Liver (tissue), 9 donors: ENCODE measurements around the gene FBXO21. TPM values are rescaled to one million over a fixed set of nuclear protein-coding genes. Genes with fewer than 3 reads are reported as not detected.
"Not testable (repeated sequence)": the region's sequence is repeated elsewhere in the genome, so short reads cannot be mapped to it uniquely, and the experiment has no call there.

ENCODE experiments used
- DNase-seq: peaks from one replicate; pipeline ENCODE4 v3.0.0-alpha.2; 2017; ENCODE audit warnings: low spot score
- H3K27ac ChIP-seq, 2 donors: one replicate each; pipeline ENCODE4 v1.7.0; 2013; ENCODE audit warnings: inconsistent platforms in 2 of 2, low read length in 2 of 2, control low read depth in 1 of 2, low read depth in 1 of 2, mild to moderate bottlenecking in 1 of 2
- H3K27me3 ChIP-seq, 4 donors: one replicate each; pipeline versions ENCODE4 v1.6.1 to v1.7.0; 2013; ENCODE audit warnings: low read length in 3 of 4, inconsistent platforms in 1 of 4, mild to moderate bottlenecking in 1 of 4, moderate library complexity in 1 of 4; ENCODE audit not compliant: control insufficient read depth in 4 of 4, insufficient read depth in 4 of 4
- H3K36me3 ChIP-seq, 4 donors: one replicate each; pipeline versions ENCODE4 v1.6.1 to v1.7.0; 2013; ENCODE audit warnings: low read length in 3 of 4, mild to moderate bottlenecking in 3 of 4, low read depth in 1 of 4, moderate library complexity in 1 of 4; ENCODE audit not compliant: control insufficient read depth in 4 of 4, insufficient read depth in 3 of 4
- H3K4me1 ChIP-seq, 4 donors: one replicate each; pipeline versions ENCODE4 v1.6.1 to v1.7.0; 2013; ENCODE audit warnings: low read length in 3 of 4, mild to moderate bottlenecking in 3 of 4, moderate library complexity in 1 of 4; ENCODE audit not compliant: control insufficient read depth in 4 of 4, insufficient read depth in 4 of 4
- H3K4me3 ChIP-seq, 3 donors: one replicate each; pipeline versions ENCODE4 v1.6.1 to v1.7.0; 2013; ENCODE audit warnings: low read length in 3 of 3, control low read depth in 1 of 3, low read depth in 1 of 3, mild to moderate bottlenecking in 1 of 3
- H3K9ac ChIP-seq, 2 donors: one replicate each; pipeline ENCODE4 v1.7.0; 2013; ENCODE audit warnings: low read length in 2 of 2, mild to moderate bottlenecking in 2 of 2, moderate library complexity in 2 of 2, control low read depth in 1 of 2, low read depth in 1 of 2
- H3K9me3 ChIP-seq, 4 donors: one replicate each; pipeline versions ENCODE4 v1.6.1 to v1.7.0; 2013; ENCODE audit warnings: low read length in 3 of 4; ENCODE audit not compliant: control insufficient read depth in 4 of 4
- EGR1 ChIP-seq, 2 donors: IDR thresholded peaks; 2 replicates each; pipeline ENCODE4 v1.6.1; 2016 to 2018; ENCODE audit warnings: antibody characterized with exemption in 2 of 2, low read depth in 2 of 2
- FOXA1 ChIP-seq: IDR thresholded peaks from 2 replicates; pipeline ENCODE4 v1.6.1; 2016; ENCODE audit warnings: antibody characterized with exemption
- FOXA2 ChIP-seq: IDR thresholded peaks from 2 replicates; pipeline ENCODE4 v1.6.1; 2016; ENCODE audit warnings: antibody characterized with exemption
- GABPA ChIP-seq, 2 donors: IDR thresholded peaks in 1 of 2; conservative IDR thresholded peaks in 1 of 2; 2 replicates each; pipeline ENCODE4 v1.6.1; 2016; ENCODE audit warnings: antibody characterized with exemption in 2 of 2, mild to moderate bottlenecking in 1 of 2, moderate library complexity in 1 of 2
- HNF4A ChIP-seq, 2 donors: conservative IDR thresholded peaks; 2 replicates each; pipeline ENCODE4 v1.6.1; 2016; ENCODE audit warnings: antibody characterized with exemption in 2 of 2, mild to moderate bottlenecking in 2 of 2
- HNF4G ChIP-seq: IDR thresholded peaks from 2 replicates; pipeline ENCODE4 v1.6.1; 2016; ENCODE audit warnings: antibody characterized with exemption
- JUND ChIP-seq, 2 donors: IDR thresholded peaks; 2 replicates each; pipeline ENCODE4 v1.6.1; 2016; ENCODE audit warnings: antibody characterized with exemption in 2 of 2
- NR2F2 ChIP-seq: IDR thresholded peaks from 2 replicates; pipeline ENCODE4 v1.6.1; 2016; ENCODE audit warnings: antibody characterized with exemption
- RAD21 ChIP-seq, 2 donors: IDR thresholded peaks; 2 replicates each; pipeline ENCODE4 v1.6.1; 2016; ENCODE audit warnings: antibody characterized with exemption in 2 of 2, mild to moderate bottlenecking in 2 of 2
- RXRA ChIP-seq, 2 donors: IDR thresholded peaks; 2 replicates each; pipeline ENCODE4 v1.6.1; 2017 to 2018; ENCODE audit warnings: antibody characterized with exemption in 2 of 2, mild to moderate bottlenecking in 1 of 2
- SP1 ChIP-seq: IDR thresholded peaks from 2 replicates; pipeline ENCODE4 v1.6.1; 2018; ENCODE audit warnings: antibody characterized with exemption, mild to moderate bottlenecking
- TAF1 ChIP-seq: conservative IDR thresholded peaks from 2 replicates; pipeline ENCODE4 v1.6.1; 2016; ENCODE audit warnings: antibody characterized with exemption, mild to moderate bottlenecking
- YY1 ChIP-seq: IDR thresholded peaks from 2 replicates; pipeline ENCODE4 v1.6.1; 2016; ENCODE audit warnings: antibody characterized with exemption, mild to moderate bottlenecking
- WGBS: extraction: QIAGEN DNeasy Blood & Tissue Kit; methylation state at CpG from one replicate; pipeline ENCODE4 v1.1.7; 2013; 5-methylcytosine and 5-hydroxymethylcytosine counted together
- polyA plus RNA-seq, 2 donors: library from polyadenylated mRNA; stranded (reverse) in 1 of 2; unstranded in 1 of 2; fragments of 200-250 nt in 1 of 2; fragments of >200 nt in 1 of 2; fragmentation: Nextera tagmentation in 1 of 2; extraction: Ambion mirVana in 1 of 2; gene quantifications; one replicate each; pipeline versions ENCODE4 v1.2.1 to v1.2.3, GENCODE V29; 2013 to 2015
- total RNA-seq, 2 donors: library from RNA; depleted of rRNA; stranded (reverse); fragments of >200 nt; gene quantifications; one replicate each; pipeline ENCODE4 v1.2.3, GENCODE V29; 2014
- TF ChIP-seq, protein P1 (sequence below): IDR thresholded peaks from 2 replicates; pipeline ENCODE4 v1.6.1; 2016; ENCODE audit warnings: antibody characterized with exemption
- TF ChIP-seq, protein P2 (sequence below): IDR thresholded peaks from 2 replicates; pipeline ENCODE4 v1.6.1; 2016; ENCODE audit warnings: antibody characterized with exemption
- TF ChIP-seq, protein P3 (sequence below): fragments of 150-350 bp; IDR thresholded peaks from 2 replicates; pipeline ENCODE4 v1.5.1; 2017; ENCODE audit warnings: improper control_type of control experiment, low read depth, low read length; ENCODE audit not compliant: missing input control
- TF ChIP-seq, protein P4 (sequence below): IDR thresholded peaks from 2 replicates; pipeline ENCODE4 v1.6.1; 2016; ENCODE audit warnings: antibody characterized with exemption
- TF ChIP-seq, protein P5 (sequence below): IDR thresholded peaks from 2 replicates; pipeline ENCODE4 v1.6.1; 2016; ENCODE audit warnings: antibody characterized with exemption, mild to moderate bottlenecking
- donor health status: healthy.
- donor health status: healthy.
- donor health status: healthy.
- donor health status: healthy.
- donor health status: healthy.

Gene FBXO21
- total and polyA plus RNA-seq, 4 donors = 12.9 to 54.4 (median 21.1) TPM

DNA sequence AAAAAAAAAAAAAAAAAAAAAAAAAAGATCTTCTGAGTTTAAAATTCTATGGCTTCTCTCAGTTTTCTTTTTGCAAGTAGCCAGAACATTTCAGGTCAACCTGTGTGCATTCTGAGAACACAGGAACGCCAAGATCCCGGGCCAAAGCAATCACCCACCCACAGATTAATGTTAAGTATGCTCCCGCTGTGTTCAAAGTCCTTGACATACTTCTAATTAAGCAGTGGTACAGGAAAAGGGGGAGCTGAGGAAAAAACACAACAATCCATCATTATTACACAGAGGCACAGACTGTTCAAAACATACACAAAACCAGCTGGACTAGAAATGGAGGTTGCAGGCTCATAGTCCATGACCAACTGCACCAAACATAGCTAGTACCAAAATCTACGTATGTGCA lies 2.8 kb downstream of the FBXO21 start:
- Histone ChIP-seq H3K9ac (peak overlapping the region in 1 of 2 donors; percentile 16), H3K9me3 (no peaks in the 10 kb centered on the region), H3K27ac (peak overlapping the region in 1 of 2 donors; percentile 40), H3K4me1 (peaks cover 5 to 24% (median 14%) of the 10 kb centered on the region in 4 donors), H3K36me3 (peaks cover 8 to 24% (median 18%) of the 10 kb centered on the region in 4 donors), H3K27me3 (no peaks in the 10 kb centered on the region), H3K4me3 (no peak overlapping the region)
- TF ChIP-seq HNF4A (conservative IDR thresholded peaks at IDR 0.05) (peak in 1 of 2 donors; percentile 48), RXRA (IDR thresholded peaks at IDR 0.05) (peak in 1 of 2 donors; percentile 22), YY1 (peak; percentile 65)
- TF ChIP-seq, protein P1, sequence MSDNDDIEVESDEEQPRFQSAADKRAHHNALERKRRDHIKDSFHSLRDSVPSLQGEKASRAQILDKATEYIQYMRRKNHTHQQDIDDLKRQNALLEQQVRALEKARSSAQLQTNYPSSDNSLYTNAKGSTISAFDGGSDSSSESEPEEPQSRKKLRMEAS = no peak
- WGBS = 31% methylated on average over 4 of the region's 4 CpGs
- no peak for DNase-seq

DNA sequence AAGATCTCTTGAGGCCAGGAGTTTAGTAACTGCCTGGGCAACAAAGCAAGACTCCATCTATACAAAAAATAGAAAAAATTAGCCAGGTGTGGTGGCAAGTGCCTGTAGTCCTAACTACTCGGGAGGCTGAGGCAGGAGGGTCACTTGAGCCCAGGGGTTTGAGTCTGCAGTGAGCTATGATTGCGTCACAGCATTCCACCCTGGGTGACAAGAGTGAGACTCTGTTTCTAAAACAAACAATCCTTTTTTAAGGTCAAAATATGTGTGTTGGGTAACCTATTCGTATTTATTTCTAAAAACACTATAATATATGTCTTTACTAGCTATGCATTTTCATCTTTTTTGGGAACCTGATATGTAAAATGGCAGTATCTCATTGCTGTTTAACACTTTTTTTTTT lies 7.4 kb downstream of the FBXO21 start:
- TF ChIP-seq HNF4G (no peak), RXRA (IDR thresholded peaks at IDR 0.05) (no peak), JUND (IDR thresholded peaks at IDR 0.05) (no peak), RAD21 (IDR thresholded peaks at IDR 0.05) (no peak), EGR1 (IDR thresholded peaks at IDR 0.05; ENCODE audit: low read depth in 2 of 2) (no peak), YY1 (no peak), TAF1 (no peak), SP1 (no peak), FOXA1 (no peak), GABPA (IDR thresholded peaks at IDR 0.05 in 1 of 2, conservative IDR thresholded peaks at IDR 0.05 in 1 of 2) (no peak), FOXA2 (no peak), NR2F2 (no peak), HNF4A (conservative IDR thresholded peaks at IDR 0.05) (no peak)
- TF ChIP-seq, protein P2, sequence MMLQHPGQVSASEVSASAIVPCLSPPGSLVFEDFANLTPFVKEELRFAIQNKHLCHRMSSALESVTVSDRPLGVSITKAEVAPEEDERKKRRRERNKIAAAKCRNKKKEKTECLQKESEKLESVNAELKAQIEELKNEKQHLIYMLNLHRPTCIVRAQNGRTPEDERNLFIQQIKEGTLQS = no peak
- TF ChIP-seq, protein P3, sequence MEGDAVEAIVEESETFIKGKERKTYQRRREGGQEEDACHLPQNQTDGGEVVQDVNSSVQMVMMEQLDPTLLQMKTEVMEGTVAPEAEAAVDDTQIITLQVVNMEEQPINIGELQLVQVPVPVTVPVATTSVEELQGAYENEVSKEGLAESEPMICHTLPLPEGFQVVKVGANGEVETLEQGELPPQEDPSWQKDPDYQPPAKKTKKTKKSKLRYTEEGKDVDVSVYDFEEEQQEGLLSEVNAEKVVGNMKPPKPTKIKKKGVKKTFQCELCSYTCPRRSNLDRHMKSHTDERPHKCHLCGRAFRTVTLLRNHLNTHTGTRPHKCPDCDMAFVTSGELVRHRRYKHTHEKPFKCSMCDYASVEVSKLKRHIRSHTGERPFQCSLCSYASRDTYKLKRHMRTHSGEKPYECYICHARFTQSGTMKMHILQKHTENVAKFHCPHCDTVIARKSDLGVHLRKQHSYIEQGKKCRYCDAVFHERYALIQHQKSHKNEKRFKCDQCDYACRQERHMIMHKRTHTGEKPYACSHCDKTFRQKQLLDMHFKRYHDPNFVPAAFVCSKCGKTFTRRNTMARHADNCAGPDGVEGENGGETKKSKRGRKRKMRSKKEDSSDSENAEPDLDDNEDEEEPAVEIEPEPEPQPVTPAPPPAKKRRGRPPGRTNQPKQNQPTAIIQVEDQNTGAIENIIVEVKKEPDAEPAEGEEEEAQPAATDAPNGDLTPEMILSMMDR = no peak
- TF ChIP-seq, protein P4, sequence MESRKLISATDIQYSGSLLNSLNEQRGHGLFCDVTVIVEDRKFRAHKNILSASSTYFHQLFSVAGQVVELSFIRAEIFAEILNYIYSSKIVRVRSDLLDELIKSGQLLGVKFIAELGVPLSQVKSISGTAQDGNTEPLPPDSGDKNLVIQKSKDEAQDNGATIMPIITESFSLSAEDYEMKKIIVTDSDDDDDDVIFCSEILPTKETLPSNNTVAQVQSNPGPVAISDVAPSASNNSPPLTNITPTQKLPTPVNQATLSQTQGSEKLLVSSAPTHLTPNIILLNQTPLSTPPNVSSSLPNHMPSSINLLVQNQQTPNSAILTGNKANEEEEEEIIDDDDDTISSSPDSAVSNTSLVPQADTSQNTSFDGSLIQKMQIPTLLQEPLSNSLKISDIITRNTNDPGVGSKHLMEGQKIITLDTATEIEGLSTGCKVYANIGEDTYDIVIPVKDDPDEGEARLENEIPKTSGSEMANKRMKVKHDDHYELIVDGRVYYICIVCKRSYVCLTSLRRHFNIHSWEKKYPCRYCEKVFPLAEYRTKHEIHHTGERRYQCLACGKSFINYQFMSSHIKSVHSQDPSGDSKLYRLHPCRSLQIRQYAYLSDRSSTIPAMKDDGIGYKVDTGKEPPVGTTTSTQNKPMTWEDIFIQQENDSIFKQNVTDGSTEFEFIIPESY = no peak
- TF ChIP-seq, protein P1 = no peak
- TF ChIP-seq, protein P5, sequence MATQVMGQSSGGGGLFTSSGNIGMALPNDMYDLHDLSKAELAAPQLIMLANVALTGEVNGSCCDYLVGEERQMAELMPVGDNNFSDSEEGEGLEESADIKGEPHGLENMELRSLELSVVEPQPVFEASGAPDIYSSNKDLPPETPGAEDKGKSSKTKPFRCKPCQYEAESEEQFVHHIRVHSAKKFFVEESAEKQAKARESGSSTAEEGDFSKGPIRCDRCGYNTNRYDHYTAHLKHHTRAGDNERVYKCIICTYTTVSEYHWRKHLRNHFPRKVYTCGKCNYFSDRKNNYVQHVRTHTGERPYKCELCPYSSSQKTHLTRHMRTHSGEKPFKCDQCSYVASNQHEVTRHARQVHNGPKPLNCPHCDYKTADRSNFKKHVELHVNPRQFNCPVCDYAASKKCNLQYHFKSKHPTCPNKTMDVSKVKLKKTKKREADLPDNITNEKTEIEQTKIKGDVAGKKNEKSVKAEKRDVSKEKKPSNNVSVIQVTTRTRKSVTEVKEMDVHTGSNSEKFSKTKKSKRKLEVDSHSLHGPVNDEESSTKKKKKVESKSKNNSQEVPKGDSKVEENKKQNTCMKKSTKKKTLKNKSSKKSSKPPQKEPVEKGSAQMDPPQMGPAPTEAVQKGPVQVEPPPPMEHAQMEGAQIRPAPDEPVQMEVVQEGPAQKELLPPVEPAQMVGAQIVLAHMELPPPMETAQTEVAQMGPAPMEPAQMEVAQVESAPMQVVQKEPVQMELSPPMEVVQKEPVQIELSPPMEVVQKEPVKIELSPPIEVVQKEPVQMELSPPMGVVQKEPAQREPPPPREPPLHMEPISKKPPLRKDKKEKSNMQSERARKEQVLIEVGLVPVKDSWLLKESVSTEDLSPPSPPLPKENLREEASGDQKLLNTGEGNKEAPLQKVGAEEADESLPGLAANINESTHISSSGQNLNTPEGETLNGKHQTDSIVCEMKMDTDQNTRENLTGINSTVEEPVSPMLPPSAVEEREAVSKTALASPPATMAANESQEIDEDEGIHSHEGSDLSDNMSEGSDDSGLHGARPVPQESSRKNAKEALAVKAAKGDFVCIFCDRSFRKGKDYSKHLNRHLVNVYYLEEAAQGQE = no peak
- Histone ChIP-seq H3K4me3 (no peak overlapping the region), H3K9me3 (no peaks in the 10 kb centered on the region), H3K27me3 (no peaks in the 10 kb centered on the region), H3K9ac (no peak overlapping the region), H3K27ac (no peak overlapping the region), H3K4me1 (peaks cover 2 to 10% (median 3%) of the 10 kb centered on the region in 4 donors), H3K36me3 (peaks cover 14 to 51% (median 49%) of the 10 kb centered on the region in 4 donors)
- 72% methylated on average over 3 of the region's 3 CpGs for WGBS
- no peak for DNase-seq

DNA sequence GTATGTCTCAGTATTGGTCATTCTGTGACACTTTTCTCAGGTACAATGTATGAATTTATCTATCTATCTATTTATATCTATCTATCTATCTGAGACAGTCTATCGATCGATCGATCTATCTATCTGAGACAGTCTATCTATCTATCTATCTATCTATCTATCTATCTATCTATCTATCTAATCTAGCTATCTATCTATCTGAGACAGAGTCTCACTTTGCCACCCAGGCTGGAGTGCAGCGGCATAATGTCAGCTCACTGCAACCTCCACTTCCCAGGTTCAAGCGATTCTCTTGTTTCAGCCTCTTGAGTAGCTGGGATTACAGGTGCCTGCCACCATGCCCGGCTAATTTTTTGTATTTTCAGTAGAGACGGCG lies 8.8 kb downstream of the FBXO21 start:
- WGBS = 97% methylated on average over 8 of the region's 8 CpGs
- not testable (repeated sequence) for H3K9me3 ChIP-seq, H3K4me3 ChIP-seq, H3K27ac ChIP-seq, H3K27me3 ChIP-seq, H3K4me1 ChIP-seq, H3K9ac ChIP-seq, DNase-seq
- H3K36me3 ChIP-seq = peaks cover 14 to 66% (median 58%) of the 10 kb centered on the region in 4 donors
